ENCODE measurements around the gene RNF212. TPM values are rescaled to one million over a fixed set of nuclear protein-coding genes. Genes with fewer than 3 reads are reported as not detected.

RNF212 gene
- total and polyA plus RNA-seq, 2 of the 13 experiments (the other 11 are each of a cell fraction or from before 2014, with no cell fraction given), result not detected

DNA sequence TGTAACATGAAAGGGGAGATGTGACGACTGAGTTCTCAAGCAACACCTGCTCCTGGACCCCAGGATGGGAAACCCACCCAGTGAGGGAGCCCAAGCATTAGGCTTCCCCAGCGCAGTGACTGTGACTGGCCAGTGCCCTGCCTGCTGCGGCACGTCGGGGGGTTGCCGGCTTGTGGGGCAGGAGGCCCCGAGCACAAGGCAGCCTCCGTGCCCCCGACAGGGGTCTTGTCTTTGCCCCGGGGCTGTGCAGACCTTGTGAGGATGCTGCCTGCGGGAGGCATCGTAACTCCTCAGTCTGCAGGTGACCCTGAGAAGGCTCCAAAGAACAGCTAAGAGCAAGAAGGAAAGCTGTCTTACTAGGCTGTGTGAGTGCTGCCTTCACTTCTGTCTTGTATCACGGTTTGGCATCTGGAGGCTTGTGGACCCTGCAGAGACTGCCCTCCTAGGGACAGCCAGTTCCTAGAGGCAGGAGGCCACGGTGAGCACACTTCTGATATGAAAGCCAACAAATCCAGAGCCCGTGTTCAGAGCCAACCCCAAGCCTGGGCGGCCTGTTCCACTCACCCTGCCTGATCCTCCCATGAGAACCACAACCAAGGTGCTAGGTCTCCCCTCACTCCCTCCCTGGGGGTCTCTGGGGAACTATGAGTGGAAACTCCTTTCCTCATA, 54.2 kb downstream of the RNF212 start (continued):
- TF ChIP-seq GMEB2 (CRISPR knock-in tag; IDR thresholded peaks at IDR 0.05; ENCODE audit: low read depth) (no peak), ZNF446 (CRISPR knock-in tag; IDR thresholded peaks at IDR 0.05) (no peak)

GRCh38 chr4:1058198-1058996, 55.0 kb downstream of the RNF212 start:
- in situ Hi-C loops (cut with HindIII; ENCODE audit: extremely low pct_ligation_motif_present, low pct_unique_long_range_greater_than_20kb) (no loop called here), intact Hi-C loops (cut with micrococcal nuclease; ENCODE audit: unreplicated experiment) (no loop called here)
- Histone ChIP-seq H3K4me2 (ENCODE audit: low read depth, low read length) (no peak overlapping the region), H3K79me2 (ENCODE audit: insufficient read depth, low read length) (no peaks in the 10 kb centered on the region), H3K27me3 (ENCODE audit: control insufficient read depth in 1 of 2, insufficient read depth in 2 of 2, low read length in 2 of 2) (peaks cover 17 to 72% of the 10 kb centered on the region in 2 experiments), H2AFZ (ENCODE audit: low read length) (no peak overlapping the region), H3K9me3 (ENCODE audit: low read length) (no peaks in the 10 kb centered on the region), H3K4me3 (replicated peaks in 1 of 3; ENCODE audit: insufficient read depth in 1 of 3, low read depth in 2 of 3, low read length in 3 of 3) (no peak overlapping the region), H3K4me1 (ENCODE audit: insufficient read depth, low read length) (peaks cover 26% of the 10 kb centered on the region), H3K27ac (ENCODE audit: extremely low read length, insufficient read depth, low read length) (no peak overlapping the region), H3K9ac (ENCODE audit: insufficient read depth, low read depth, low read length) (no peak overlapping the region), H4K20me1 (ENCODE audit: insufficient read depth, low read length) (no peaks in the 10 kb centered on the region), H3K36me3 (replicated peaks in 1 of 2; ENCODE audit: control insufficient read depth in 1 of 2, insufficient read depth in 2 of 2, low read length in 2 of 2) (no peaks in the 10 kb centered on the region)
- DNase-seq (ENCODE audit: low spot score) (no peak), FAIRE-seq (no peak), ATAC-seq (peak; percentile 45)
- TF ChIP-seq CENPX (CRISPR knock-in tag; IDR thresholded peaks at IDR 0.05) (no peak), FOSL2 (CRISPR knock-in tag; IDR thresholded peaks at IDR 0.05) (peak; percentile 66)
- CTCF ChIA-PET (ENCODE audit: low intra/inter-chr PET ratio, low total read pairs), result no interaction called here
- BruUV-seq (replicated peaks), result no TSS peak
- POLR2A ChIA-PET, result no interaction called here
- 31% methylated on average over 20 of the region's 35 CpGs for WGBS (ENCODE audit: low lambda C conversion rate)

Measured in HepG2 (cell line).